HG02938 (cell line): Measurements from ENCODE around the gene ARMC5.
"Not testable (repeated sequence)": the region's sequence is repeated elsewhere in the genome, so short reads cannot be mapped to it uniquely, and the experiment has no call there.

Experiments used
- ATAC-seq: cut with Tn5 transposase; IDR thresholded peaks from one replicate; pipeline ENCODE4 v1.9.1; 2021; ENCODE audit warnings: mild to moderate bottlenecking, moderate library complexity; ENCODE audit not compliant: unreplicated experiment

The ARMC5 gene, protein sequence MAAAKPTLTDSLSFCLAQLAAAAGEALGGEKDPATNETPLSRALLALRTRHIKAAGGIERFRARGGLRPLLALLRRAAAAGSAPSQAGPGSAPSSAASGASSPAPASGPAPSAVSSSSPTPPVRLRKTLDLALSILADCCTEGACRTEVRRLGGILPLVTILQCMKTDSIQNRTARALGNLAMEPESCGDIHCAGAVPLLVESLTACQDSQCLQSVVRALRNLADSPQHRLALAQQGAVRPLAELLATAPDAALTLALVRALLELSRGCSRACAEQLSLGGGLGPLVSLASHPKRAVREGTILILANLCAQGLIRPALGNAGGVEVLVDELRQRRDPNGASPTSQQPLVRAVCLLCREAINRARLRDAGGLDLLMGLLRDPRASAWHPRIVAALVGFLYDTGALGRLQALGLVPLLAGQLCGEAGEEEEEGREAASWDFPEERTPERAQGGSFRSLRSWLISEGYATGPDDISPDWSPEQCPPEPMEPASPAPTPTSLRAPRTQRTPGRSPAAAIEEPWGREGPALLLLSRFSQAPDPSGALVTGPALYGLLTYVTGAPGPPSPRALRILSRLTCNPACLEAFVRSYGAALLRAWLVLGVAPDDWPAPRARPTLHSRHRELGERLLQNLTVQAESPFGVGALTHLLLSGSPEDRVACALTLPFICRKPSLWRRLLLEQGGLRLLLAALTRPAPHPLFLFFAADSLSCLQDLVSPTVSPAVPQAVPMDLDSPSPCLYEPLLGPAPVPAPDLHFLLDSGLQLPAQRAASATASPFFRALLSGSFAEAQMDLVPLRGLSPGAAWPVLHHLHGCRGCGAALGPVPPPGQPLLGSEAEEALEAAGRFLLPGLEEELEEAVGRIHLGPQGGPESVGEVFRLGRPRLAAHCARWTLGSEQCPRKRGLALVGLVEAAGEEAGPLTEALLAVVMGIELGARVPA

DNA sequence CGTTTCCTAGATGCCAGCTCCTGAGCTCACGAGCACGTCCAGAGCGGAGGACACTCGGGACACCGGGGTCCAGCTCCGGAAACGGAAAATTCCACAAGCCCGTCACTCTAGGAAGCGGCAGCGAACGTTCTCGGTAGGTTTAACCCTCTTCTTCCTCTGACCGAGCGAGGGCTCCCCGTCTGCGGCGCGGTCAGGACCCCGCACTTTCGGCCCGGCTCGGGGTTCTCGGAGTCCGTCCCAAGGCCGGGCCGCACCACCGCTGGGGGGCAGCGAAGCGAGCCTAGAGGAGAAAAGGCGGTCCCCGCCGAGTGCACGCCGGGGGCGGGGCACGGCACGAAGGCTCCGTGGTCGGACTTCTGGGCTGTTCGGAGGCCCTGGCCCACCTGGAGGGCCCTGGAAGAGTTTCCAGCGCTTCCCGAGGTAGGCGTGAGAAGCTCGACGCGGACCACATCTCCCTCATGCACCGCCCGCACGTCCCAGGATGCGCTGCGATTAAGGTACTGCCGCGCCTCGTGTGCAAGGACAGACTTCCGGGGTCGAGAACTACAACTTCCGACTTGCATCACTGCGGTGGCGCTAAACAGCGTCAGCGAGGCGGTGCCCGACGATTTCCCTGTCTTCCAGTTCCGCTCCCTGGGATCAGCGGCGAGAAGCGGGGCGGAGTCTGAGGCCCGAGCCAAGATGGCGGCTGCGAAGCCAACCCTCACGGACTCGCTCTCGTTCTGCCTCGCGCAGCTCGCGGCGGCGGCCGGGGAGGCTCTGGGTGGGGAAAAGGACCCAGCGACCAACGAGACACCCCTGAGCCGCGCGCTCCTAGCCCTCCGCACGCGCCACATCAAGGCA is at the start of gene ARMC5:
TSS of gene ARMC5 (plus strand) at position 658 of the 843 bp plus-strand sequence. CDS start at position 682, 24 bp downstream.
- ATAC-seq = peak; percentile 78

DNA sequence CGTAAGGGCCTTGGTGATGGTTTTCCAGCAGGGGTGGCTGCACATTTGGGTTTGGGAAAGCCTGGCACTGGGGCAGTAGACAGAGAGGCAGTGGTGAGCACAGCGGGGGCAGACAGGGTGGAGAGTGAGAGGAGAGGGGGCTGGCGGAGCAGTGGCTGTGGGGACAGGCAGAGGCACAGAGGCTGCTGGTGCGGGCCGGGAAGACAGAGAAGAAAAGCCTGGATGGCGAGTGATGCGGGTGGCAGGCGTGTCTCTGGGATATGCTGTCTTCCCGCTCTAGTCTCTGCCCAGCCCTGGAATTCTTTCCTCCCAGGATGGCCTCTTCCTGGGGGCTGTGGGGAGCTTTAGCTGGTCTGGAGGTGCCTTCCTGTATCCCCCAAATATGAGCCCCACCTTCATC is 49.2 kb upstream of the ARMC5 start:
- ATAC-seq = no peak

DNA sequence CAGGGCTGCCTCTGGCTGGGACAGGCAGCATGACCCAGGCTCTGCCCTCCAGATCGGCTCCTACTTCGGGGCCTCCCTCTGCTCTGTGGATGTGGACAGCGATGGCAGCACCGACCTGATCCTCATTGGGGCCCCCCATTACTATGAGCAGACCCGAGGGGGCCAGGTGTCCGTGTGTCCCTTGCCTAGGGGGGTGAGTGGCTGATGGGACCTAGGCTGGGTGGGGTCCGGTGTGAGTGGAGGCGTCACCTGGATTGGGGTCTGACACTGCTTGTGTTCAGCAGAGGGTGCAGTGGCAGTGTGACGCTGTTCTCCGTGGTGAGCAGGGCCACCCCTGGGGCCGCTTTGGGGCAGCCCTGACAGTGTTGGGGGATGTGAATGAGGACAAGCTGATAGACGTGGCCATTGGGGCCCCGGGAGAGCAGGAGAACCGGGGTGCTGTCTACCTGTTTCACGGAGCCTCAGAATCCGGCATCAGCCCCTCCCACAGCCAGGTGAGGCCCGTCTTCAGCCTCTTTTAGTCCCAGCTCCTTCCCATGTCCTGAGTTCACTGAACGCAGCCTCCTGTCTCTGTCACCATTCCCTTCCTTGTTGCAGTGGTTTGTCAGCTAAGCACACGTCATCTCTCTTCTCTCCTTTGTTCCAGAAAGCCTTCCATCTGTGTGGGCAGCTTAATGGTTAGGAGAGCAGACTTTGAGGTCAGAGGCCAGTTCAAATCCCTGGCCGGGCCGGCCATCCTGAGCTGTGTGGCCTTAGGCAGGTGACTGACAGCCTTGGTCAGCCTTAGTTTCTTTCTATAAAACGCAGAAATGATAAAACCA is 48.1 kb upstream of the ARMC5 start:
- no peak for ATAC-seq

DNA sequence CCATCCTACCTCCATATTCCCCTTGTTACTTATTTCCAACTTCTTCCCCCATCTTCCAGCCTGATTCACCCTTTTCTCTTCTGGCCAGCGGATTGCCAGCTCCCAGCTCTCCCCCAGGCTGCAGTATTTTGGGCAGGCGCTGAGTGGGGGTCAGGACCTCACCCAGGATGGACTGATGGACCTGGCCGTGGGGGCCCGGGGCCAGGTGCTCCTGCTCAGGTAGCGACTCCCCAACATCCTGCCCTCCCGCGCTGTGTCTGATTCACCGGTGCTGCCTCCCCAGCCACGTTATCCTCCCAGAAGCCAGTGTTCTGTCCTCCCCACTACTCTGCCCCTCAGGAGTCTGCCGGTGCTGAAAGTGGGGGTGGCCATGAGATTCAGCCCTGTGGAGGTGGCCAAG is 46.6 kb upstream of the ARMC5 start:
- ATAC-seq = no peak

DNA sequence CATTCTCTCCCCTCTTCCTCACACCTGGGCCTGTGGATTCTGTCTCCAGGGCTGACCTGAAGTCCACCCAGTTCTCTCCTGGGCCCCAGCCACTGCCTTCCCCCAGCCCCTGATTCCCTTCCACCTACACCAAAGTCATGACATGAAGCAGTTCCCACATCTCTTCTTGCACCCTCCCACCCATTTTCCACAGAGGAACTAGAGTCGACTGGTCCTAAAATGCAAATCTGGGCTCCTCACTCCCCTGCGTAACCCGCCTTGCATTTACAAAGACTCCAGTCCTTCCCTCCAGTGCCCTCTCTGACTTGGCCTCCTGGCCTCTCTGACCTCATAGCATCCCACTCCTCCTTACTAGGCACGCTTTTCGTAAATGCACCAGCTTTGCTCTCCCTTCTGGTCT is 45.9 kb upstream of the ARMC5 start:
- no peak for ATAC-seq

DNA sequence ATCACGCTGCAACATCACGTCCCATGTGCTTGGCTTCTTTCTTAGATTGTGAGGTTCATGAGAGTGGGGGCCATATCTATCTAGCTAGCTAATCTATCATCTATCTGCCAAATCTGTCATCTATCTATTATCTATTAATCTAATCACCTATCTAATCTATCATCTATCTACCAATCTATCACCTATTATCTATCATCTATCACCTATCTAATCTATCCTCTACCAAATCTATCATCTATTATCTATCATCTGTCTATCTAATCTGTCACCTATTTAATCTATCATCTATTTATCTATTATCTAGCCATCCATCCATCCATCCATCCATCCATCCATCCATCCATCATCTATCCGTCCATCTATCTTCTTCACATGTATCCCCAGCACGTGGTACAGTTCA is 45.4 kb upstream of the ARMC5 start:
- no peak for ATAC-seq

DNA sequence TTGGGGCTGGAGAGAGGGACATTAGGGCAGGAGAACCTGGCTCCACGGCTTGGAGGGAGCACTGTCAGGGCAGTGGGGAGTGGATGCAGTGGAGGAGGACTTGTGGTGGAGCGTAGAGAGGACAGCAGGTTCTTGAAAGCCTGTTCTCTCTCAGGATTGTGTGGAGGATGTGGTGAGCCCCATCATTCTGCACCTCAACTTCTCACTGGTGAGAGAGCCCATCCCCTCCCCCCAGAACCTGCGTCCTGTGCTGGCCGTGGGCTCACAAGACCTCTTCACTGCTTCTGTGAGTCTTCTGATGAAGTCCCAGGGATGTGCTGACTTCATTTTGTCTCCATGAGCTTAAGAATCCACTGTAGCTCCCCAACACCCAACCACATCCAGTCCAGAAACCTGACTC is 44.6 kb upstream of the ARMC5 start:
- ATAC-seq = no peak

DNA sequence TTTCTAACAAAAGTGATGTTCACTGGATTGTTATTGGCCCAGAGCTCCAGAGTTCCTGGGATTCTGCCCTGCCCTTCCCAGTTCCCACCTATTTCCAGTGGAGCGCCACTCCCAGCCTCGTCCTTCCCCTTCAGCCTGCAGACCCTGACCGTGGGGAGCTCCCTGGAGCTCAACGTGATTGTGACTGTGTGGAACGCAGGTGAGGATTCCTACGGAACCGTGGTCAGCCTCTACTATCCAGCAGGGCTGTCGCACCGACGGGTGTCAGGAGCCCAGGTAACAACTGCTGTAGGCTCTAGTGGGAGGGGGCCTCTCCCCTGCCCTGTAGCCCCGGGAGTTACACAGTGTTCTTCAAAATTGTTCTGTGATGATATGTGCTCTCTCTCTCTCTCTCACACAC is 42.9 kb upstream of the ARMC5 start:
- no peak for ATAC-seq

DNA sequence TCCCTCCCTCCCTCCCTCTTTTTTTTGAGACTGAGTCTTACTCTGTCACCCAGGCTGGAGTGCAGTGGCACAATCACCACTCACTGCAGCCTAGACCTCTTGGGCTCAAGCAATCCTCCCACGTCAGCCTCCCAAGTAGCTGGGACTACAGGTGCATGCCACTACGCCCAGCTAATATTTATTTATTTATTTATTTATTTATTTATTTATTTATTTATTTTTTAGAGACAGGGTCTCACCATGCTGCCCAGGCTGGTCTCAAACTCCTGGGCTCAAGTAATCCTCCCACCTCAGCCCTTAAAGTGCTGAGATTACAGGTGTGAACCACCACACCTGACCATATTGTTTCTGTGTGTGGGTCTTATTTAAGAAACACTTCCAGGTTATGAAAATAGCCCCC is 42.3 kb upstream of the ARMC5 start:
- not testable (repeated sequence) for ATAC-seq

DNA sequence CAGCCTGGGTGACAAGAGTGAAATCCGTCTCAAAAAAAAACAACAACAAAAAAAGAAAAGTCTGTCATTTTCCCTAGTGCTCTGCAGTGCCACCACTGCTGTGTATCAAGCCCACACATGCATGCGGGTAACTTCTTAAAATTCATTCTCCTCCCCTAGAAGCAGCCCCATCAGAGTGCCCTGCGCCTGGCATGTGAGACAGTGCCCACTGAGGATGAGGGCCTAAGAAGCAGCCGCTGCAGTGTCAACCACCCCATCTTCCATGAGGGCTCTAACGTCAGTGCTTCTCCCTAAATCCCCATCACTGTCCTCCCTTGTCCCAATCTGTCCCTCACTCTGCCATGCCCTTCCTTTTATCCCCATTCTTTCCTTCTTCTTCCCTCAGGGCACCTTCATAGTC is 41.4 kb upstream of the ARMC5 start:
- no peak for ATAC-seq

DNA sequence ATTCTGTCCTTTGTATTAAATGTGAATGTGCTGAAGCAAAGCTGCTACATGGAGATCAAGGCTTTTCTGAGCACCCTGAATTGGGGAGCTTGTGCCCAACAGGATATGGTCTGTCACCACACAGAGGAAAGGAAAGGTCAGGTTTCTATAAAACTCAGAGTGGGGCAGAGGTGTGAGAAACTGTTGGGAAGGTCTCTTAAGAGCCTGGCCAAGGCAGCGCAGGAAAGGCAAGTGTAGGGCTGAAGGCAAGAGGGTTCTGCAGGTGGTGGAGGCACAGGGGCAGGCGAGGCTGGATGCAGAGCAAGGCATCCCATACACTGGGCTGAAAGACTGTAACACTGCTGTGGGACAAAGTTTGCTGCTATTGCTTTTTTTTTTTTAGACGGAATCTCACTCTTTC is 39.3 kb upstream of the ARMC5 start:
- ATAC-seq = no peak

DNA sequence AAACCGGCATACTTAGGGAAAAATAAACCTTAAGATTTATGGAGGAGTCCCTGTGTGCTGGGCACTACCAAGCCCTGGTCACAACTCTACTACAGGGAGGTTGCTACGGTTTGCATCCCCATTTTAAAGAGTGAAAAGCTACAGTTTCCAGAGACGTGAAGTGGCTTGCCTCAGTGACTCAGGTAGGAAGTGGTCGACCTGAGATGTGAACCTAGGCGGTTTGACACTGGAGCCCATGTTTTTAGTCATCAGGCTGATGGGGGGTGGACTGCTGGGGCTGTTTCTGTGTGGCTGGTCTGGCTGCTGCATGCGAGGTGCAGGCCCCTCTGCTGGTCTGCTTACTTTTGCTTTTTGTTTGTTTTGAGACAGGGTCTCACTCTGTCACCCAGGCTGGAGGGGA is 37.7 kb upstream of the ARMC5 start:
- no peak for ATAC-seq

DNA sequence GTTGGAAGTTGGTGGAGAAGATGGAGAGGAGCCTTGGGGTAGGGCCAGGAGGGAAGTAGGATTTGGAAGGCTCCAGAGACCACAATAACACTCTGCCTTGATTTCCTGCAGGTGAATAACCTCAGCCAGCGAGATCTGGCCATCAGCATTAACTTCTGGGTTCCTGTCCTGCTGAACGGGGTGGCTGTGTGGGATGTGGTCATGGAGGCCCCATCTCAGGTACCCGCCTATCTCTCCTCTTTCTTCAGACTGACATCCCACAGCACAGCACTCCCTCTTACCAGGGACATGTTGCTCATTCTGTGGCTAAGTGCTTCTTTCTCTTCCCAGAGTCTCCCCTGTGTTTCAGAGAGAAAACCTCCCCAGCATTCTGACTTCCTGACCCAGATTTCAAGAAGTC is 36.1 kb upstream of the ARMC5 start:
- no peak for ATAC-seq

DNA sequence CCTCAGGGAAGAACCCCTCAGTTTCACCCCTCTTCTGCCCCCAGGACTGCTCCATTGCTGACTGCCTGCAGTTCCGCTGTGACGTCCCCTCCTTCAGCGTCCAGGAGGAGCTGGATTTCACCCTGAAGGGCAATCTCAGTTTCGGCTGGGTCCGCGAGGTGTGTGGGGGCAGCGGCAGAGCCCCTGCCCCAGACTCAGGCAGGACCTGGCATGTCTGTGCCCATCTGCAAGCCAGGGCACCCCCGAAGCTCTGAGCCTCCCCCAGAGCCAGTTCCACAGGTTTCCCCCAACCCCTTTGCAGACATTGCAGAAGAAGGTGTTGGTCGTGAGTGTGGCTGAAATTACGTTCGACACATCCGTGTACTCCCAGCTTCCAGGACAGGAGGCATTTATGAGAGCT is 35.5 kb upstream of the ARMC5 start:
- no peak for ATAC-seq

DNA sequence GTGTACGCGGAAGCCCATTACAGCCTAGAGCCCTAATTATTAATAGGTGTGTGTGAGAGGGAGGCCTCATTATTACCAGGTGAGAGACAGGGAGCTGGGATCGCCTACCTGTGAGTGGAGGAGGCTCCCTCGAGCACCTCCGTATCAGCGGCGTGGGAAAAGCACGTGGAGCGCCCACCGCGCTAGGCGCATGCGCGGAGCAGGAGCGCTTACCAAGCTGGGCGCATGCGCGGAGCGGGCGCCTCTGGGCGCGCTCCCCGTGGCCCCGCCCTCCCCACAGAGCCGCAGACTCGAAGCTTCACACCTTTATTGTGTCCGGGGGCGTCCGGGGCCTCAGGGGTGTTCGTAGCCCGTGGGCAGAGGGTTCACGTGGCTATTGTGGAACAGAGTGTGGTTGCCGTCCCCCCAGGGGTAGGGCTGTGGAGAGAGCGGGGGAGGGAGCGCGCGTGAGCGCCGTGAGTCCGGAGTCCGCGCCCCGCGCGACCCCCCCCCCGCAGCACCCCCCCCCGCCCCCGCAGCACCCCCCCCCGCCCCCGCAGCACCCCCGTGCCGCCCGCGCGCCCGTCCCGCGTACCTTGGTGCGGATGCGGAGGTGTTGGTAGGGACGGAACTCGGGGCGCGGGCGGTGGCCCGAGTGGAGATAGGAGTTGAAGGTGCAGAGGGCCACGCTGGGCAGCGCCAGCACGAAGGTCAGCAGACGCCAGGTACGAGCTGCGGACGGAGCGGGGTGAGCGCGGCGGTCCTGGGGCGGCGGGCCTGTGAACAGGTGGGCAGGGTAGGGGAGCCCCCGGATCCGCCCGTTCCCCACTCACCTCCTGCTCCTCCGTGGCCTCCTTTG is 31.6 kb upstream of the ARMC5 start:
- no peak for ATAC-seq

DNA sequence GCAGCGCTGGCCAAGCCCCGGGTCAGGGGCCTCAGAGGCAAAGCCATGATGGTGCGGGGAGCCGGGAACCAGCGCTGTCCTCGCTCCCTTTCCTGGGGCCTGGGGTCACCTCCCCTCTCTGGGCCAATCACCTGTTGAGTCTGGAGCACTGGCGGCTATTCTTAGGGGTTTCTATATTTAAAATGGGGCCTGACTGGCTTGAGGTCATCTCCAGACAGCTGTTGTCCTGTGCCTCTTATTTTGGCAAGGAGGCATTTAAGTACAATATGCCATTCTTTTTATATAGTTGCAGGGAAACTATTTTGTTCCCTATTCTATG is 31.1 kb upstream of the ARMC5 start, which contains the start of gene COX6A2:
TSS of gene COX6A2 (minus strand) at position 82 of the 319 bp plus-strand sequence. CDS start at position 47, 35 bp downstream.
- ATAC-seq = no peak

DNA sequence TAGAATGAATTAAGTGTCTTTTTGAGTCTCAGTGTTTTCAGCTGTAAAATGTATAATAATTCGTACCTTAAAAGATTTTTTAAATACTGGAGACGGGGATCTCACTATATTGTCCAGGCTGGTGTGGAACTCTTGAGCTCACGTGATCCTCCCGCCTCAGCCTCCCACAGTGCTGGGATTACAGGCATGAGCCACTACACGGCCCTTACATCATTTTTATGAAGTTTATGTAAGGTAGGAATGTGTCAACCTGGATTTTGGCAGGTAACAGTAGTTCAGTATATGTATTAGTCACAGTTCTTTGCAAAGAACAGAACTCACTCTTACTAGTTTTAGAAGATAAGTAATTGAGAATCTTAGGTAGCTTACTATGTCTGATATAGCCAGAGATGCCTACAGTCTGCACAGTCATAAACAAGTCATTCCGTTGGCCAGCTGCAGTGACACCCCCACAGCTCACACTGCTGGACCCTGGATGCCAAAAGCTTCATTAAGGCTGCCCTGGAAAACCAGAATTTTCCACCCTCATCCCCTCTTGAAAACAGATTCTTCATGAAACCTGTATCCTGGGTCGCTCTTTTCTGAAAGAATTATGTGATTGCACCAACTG is 30.6 kb upstream of the ARMC5 start:
- ATAC-seq = no peak

DNA sequence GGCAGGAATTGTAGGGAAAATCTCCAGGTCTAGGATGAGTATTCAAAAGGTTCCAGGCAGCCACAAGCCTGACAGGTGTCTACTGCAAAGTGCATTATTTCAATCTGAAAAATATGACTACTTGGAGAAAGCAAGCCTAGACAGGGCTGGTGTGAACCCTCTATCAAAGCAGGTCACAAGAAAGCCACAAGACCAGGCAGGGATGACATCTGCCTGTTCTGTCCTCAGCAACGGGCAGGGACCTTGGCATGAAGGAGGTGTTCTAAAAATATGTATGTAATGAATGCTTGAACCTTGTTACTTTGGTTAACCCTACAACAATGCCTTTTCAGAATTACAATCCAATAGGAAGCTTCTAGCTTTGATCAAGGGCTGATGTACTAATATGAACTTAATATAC is 30.0 kb upstream of the ARMC5 start:
- no peak for ATAC-seq

DNA sequence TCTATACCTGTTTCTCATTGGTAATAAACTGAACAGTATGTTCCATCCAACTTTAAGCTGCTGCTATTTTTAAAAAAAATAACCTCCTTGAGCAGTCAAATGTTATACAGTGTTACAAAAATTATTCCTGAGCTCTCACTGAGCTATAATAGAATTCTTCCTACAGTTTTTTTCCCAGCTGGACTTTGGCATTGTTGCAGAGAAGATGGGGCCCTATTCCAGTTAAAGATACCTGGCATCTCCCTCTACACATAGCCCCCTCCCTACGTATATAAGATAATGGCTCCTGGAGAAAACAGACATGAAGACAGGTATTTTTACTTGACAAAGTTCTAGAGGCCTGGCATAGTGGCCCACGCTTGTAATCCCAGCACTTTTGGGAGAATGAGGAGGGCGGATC is 29.5 kb upstream of the ARMC5 start:
- no peak for ATAC-seq
